Neural progenitor cell (in vitro differentiated cells): ENCODE results near the gene OTOP3. TPM values are rescaled to one million over a fixed set of nuclear protein-coding genes. Genes with fewer than 3 reads are reported as not detected.
A peak's percentile ranks its signal among the peaks of the same experiment; 100 is the strongest.

Source experiments
- DNase-seq: peaks from one replicate; pipeline ENCODE4 v3.0.0-alpha.2; 2016; ENCODE audit warnings: low spot score
- H2AFZ ChIP-seq: fragments of 200-600 bp; sonication (generic); replicated peaks from 2 replicates; pipeline ENCODE4 v1.6.1; 2016; ENCODE audit warnings: antibody characterized with exemption
- H3F3A ChIP-seq: fragments of 200-600 bp; sonication (generic); 2 replicates; pipeline ENCODE4 v1.6.1; 2016; ENCODE audit warnings: antibody characterized with exemption, low read depth
- H3K27ac ChIP-seq: fragments of 200-600 bp; sonication (generic); 2 replicates; pipeline ENCODE4 v1.5.1; 2016; ENCODE audit warnings: mild to moderate bottlenecking
- H3K27me3 ChIP-seq: fragments of 200-600 bp; sonication (generic); 2 replicates; pipeline ENCODE4 v1.6.1; 2016; ENCODE audit warnings: mild to moderate bottlenecking, moderate library complexity
- H3K36me3 ChIP-seq: fragments of 200-600 bp; sonication (generic); 2 replicates; pipeline ENCODE4 v1.5.1; 2016
- H3K4me1 ChIP-seq: fragments of 200-600 bp; sonication (generic); 2 replicates; pipeline ENCODE4 v1.6.1; 2016; ENCODE audit warnings: mixed run types
- H3K4me2 ChIP-seq: fragments of 200-600 bp; sonication (generic); 2 replicates; pipeline ENCODE4 v1.6.1; 2016
- H3K4me3 ChIP-seq: fragments of 200-600 bp; sonication (generic); 2 replicates; pipeline ENCODE4 v1.5.1; 2016
- H3K79me2 ChIP-seq: fragments of 200-600 bp; sonication (generic); 2 replicates; pipeline ENCODE4 v1.6.1; 2016; ENCODE audit warnings: low read depth
- H3K9ac ChIP-seq: fragments of 200-600 bp; sonication (generic); 2 replicates; pipeline ENCODE4 v1.6.1; 2016
- H3K9me3 ChIP-seq: fragments of 200-600 bp; sonication (generic); 2 replicates; pipeline ENCODE4 v1.5.1; 2016; ENCODE audit warnings: low read depth
- H4K20me1 ChIP-seq: fragments of 200-600 bp; sonication (generic); 2 replicates; pipeline ENCODE4 v1.6.1; 2016; ENCODE audit warnings: low read depth
- H3K27ac Mint-ChIP-seq: 3 replicates; pipeline ENCODE4 v1.8.0; 2021; ENCODE audit warnings: mixed read lengths
- H3K27me3 Mint-ChIP-seq: 2 replicates; pipeline ENCODE4 v1.8.0; 2022; ENCODE audit warnings: low read depth, mild to moderate bottlenecking, inconsistent platforms, moderate library complexity, mixed read lengths; ENCODE audit not compliant: insufficient read depth
- H3K36me3 Mint-ChIP-seq: 3 replicates; pipeline ENCODE4 v1.8.0; 2021; ENCODE audit warnings: mixed read lengths
- H3K4me1 Mint-ChIP-seq: 3 replicates; pipeline ENCODE4 v1.8.0; 2021; ENCODE audit warnings: mixed read lengths
- H3K4me3 Mint-ChIP-seq: 3 replicates; pipeline ENCODE4 v1.8.0; 2021; ENCODE audit warnings: mild to moderate bottlenecking, moderate library complexity, mixed read lengths
- H3K9me3 Mint-ChIP-seq: 3 replicates; pipeline ENCODE4 v1.8.0; 2020; ENCODE audit warnings: mixed read lengths
- CTCF ChIP-seq: fragments of 200-600 bp; sonication (generic); IDR thresholded peaks from 2 replicates; pipeline ENCODE4 v1.5.1; 2017; ENCODE audit warnings: antibody characterized with exemption, mild to moderate bottlenecking
- EZH2 ChIP-seq: fragments of 200-600 bp; sonication (generic); IDR thresholded peaks from 2 replicates; pipeline ENCODE4 v1.6.1; 2017; ENCODE audit warnings: antibody characterized with exemption, mild to moderate bottlenecking, moderate library complexity
- EZH2phosphoT487 ChIP-seq: fragments of 200-600 bp; sonication (generic); IDR thresholded peaks from 2 replicates; pipeline ENCODE4 v1.6.1; 2017; ENCODE audit warnings: antibody characterized with exemption
- total RNA-seq: library from RNA; depleted of rRNA; stranded (reverse); fragments of >200 nt; gene quantifications from 2 replicates; pipeline ENCODE4 v1.2.3, GENCODE V29; 2015; ENCODE audit warnings: low replicate concordance

The OTOP3 gene
- not detected in 2 replicates for total RNA-seq

GRCh38 chr17:74935585-74936469 is at the start of gene OTOP3:
Gene OTOP3, plus strand, starts transcription at chr17:74935898. Its CDS starts 24 bp downstream, at chr17:74935922.
- H3K4me3 Mint-ChIP-seq = peak within 1 kb of the TSS; percentile 5
- H3K4me2 ChIP-seq = peak within 1 kb of the TSS; percentile 64
- no peaks in the 10 kb centered on the region for H3K9me3 Mint-ChIP-seq
- TF ChIP-seq EZH2phosphoT487 (peak; percentile 95), EZH2 (peak; percentile 96), CTCF (no peak)
- no peaks in the 10 kb centered on the region for H3K9me3 ChIP-seq
- H2AFZ ChIP-seq = no peak within 1 kb of the TSS
- no peaks in the 10 kb centered on the region for H3F3A ChIP-seq
- H3K4me3 ChIP-seq = peak within 1 kb of the TSS; percentile 35
- H3K27ac ChIP-seq = no peak within 1 kb of the TSS
- no peaks in the 10 kb centered on the region for H3K36me3 Mint-ChIP-seq
- peaks cover 2% of the 10 kb centered on the region for H3K4me1 Mint-ChIP-seq
- peaks cover 40% of the 10 kb centered on the region for H4K20me1 ChIP-seq
- peaks cover 7% of the 10 kb centered on the region for H3K4me1 ChIP-seq
- H3K27me3 Mint-ChIP-seq = peaks cover 67% of the 10 kb centered on the region
- no peaks in the 10 kb centered on the region for H3K79me2 ChIP-seq
- peak; percentile 64 for DNase-seq
- H3K27ac Mint-ChIP-seq = no peak within 1 kb of the TSS
- H3K36me3 ChIP-seq = no peaks in the 10 kb centered on the region
- no peak within 1 kb of the TSS for H3K9ac ChIP-seq
- H3K27me3 ChIP-seq = peaks cover 99% of the 10 kb centered on the region

GRCh38 chr17:74888469-74888868 is 47.2 kb upstream of the OTOP3 start:
- no peak overlapping the region for H3K27ac ChIP-seq
- Mint-ChIP-seq H3K9me3 (no peaks in the 10 kb centered on the region), H3K27me3 (peaks cover 35% of the 10 kb centered on the region), H3K27ac (no peak overlapping the region), H3K4me1 (peaks cover 8% of the 10 kb centered on the region), H3K36me3 (no peaks in the 10 kb centered on the region), H3K4me3 (no peak overlapping the region)
- no peak overlapping the region for H3K9ac ChIP-seq
- no peaks in the 10 kb centered on the region for H3K36me3 ChIP-seq
- peaks cover 5% of the 10 kb centered on the region for H3K4me1 ChIP-seq
- H3K4me2 ChIP-seq = no peak overlapping the region
- no peak overlapping the region for H2AFZ ChIP-seq
- no peak overlapping the region for H3K4me3 ChIP-seq
- H3K79me2 ChIP-seq = no peaks in the 10 kb centered on the region
- no peak for DNase-seq
- TF ChIP-seq CTCF (no peak), EZH2 (no peak), EZH2phosphoT487 (no peak)
- no peaks in the 10 kb centered on the region for H3F3A ChIP-seq
- no peaks in the 10 kb centered on the region for H4K20me1 ChIP-seq
- H3K27me3 ChIP-seq = peaks cover 34% of the 10 kb centered on the region
- no peaks in the 10 kb centered on the region for H3K9me3 ChIP-seq

GRCh38 chr17:74890554-74890953 is 45.1 kb upstream of the OTOP3 start:
- H3K27me3 ChIP-seq = peaks cover 55% of the 10 kb centered on the region
- H3K4me2 ChIP-seq = no peak overlapping the region
- H3K9me3 ChIP-seq = no peaks in the 10 kb centered on the region
- H3K4me1 Mint-ChIP-seq = peaks cover 10% of the 10 kb centered on the region
- no peak overlapping the region for H3K27ac ChIP-seq
- no peaks in the 10 kb centered on the region for H3K79me2 ChIP-seq
- no peaks in the 10 kb centered on the region for H3K9me3 Mint-ChIP-seq
- peaks cover 44% of the 10 kb centered on the region for H3K27me3 Mint-ChIP-seq
- H3K36me3 ChIP-seq = no peaks in the 10 kb centered on the region
- peaks cover 5% of the 10 kb centered on the region for H3F3A ChIP-seq
- no peak overlapping the region for H2AFZ ChIP-seq
- TF ChIP-seq CTCF (no peak), EZH2phosphoT487 (no peak), EZH2 (no peak)
- no peak overlapping the region for H3K4me3 Mint-ChIP-seq
- H3K4me1 ChIP-seq = peaks cover 6% of the 10 kb centered on the region
- H3K27ac Mint-ChIP-seq = no peak overlapping the region
- DNase-seq = no peak
- H4K20me1 ChIP-seq = no peaks in the 10 kb centered on the region
- no peaks in the 10 kb centered on the region for H3K36me3 Mint-ChIP-seq
- no peak overlapping the region for H3K9ac ChIP-seq
- no peak overlapping the region for H3K4me3 ChIP-seq
